Vagina (tissue), 2 donors: ENCODE data around the gene STAT2.
"Not testable (repeated sequence)": the region's sequence is repeated elsewhere in the genome, so short reads cannot be mapped to it uniquely, and the experiment has no call there.

Source experiments
- CTCF ChIP-seq, 3 experiments: fragments of 450-650 bp in 2 of 3; fragments of 200-600 bp in 1 of 3; sonication (generic) in 1 of 3; IDR thresholded peaks; one replicate each; pipeline ENCODE4 v1.5.1; 2017 to 2019; ENCODE audit warnings: antibody characterized with exemption in 3 of 3, mild to moderate bottlenecking in 2 of 3, moderate library complexity in 2 of 3
- POLR2A ChIP-seq, 2 donors: fragments of 450-650 bp; IDR thresholded peaks; one replicate each; pipeline ENCODE4 v1.6.1; 2017; ENCODE audit warnings: antibody characterized with exemption in 2 of 2, mild to moderate bottlenecking in 2 of 2, moderate library complexity in 2 of 2
- POLR2AphosphoS5 ChIP-seq, 2 donors: sonication (generic); formaldehyde crosslinking; IDR thresholded peaks; one replicate each; pipeline ENCODE4 v1.9.0; 2017; ENCODE audit warnings: antibody characterized with exemption in 2 of 2, mild to moderate bottlenecking in 2 of 2, low read depth in 1 of 2; ENCODE audit not compliant: insufficient read depth in 1 of 2

DNA sequence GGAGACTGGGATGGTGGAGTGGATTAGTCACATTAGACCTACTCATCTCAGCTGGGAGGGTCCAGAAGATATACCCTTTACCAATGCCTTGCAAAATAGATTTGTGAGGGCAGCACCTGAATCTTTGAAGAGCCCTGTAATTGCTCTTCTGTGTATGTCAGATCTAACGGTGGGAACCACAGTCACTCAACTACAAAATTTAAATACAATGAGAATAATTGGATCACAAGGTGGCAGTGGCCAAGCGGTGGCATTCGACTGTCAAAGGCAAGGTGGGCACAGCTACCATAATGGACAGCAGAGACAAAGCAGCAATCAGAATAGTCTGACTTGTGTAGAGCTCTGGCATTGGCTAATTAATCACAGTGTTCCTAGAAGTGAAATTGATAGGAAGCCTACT lies 39.6 kb upstream of the STAT2 start:
- TF ChIP-seq CTCF (IDR thresholded peaks at IDR 0.05); POLR2A (IDR thresholded peaks at IDR 0.05); POLR2AphosphoS5 (IDR thresholded peaks at IDR 0.05; ENCODE audit: insufficient read depth in 1 of 2, low read depth in 1 of 2): not testable (repeated sequence)
